ENCODE measurements around the gene POLR3E.

The POLR3E gene

DNA sequence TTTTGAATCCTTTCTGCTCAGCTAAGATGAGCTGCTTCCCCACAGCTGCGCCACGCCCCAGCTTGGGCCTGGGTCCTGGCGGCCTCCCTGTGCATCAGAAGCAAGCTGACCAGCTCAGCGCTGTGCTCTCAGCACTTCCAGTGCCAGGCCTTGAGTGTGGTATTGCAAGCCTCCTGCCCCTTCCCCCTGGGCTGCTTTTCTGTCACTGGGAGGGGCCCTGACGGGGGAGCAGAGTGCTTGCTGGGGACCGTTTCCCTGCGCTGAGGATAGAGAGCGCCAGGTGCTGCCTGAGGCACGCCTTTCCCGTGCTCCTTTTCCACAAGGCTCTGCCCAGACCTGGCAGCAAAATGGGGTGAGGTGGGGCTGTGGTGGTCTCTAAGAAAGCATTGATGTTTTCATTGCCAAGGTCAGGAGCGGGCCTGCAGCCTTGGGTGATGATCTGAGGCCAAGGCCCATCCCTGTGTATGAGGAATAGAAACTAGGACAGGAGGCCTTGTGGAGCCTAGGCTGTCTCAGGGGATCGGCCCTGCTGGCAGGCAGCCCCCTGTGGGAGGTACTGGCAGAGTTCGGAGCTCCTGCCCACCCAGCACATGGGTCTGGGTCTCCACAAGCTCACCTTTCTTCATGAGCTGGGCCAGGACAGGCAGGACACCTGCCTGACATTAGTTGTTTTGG is 29.7 kb downstream of the POLR3E start:
- no peak for DNase-seq (ENCODE audit: low read depth, low spot score)
- TF ChIP-seq, protein P1, sequence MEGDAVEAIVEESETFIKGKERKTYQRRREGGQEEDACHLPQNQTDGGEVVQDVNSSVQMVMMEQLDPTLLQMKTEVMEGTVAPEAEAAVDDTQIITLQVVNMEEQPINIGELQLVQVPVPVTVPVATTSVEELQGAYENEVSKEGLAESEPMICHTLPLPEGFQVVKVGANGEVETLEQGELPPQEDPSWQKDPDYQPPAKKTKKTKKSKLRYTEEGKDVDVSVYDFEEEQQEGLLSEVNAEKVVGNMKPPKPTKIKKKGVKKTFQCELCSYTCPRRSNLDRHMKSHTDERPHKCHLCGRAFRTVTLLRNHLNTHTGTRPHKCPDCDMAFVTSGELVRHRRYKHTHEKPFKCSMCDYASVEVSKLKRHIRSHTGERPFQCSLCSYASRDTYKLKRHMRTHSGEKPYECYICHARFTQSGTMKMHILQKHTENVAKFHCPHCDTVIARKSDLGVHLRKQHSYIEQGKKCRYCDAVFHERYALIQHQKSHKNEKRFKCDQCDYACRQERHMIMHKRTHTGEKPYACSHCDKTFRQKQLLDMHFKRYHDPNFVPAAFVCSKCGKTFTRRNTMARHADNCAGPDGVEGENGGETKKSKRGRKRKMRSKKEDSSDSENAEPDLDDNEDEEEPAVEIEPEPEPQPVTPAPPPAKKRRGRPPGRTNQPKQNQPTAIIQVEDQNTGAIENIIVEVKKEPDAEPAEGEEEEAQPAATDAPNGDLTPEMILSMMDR (IDR thresholded peaks at IDR 0.05; ENCODE audit: insufficient read depth, low read length, missing control alignments): no peak
- ChIA-PET CTCF (interaction anchor here (0.6 to 1.1 kb wide), 3 partner anchors 9 to 187 kb away, joined by 3 to 4 read pairs (median 3); no protein-coding TSS in a partner anchor), POLR2A (interaction anchor here (0.7 kb wide), 1 partner anchor 755 kb away, joined by 3 read pairs; no protein-coding TSS in a partner anchor)
- no peak overlapping the region for H3K4me3 ChIP-seq (ENCODE audit: low read depth, low read length)

GRCh38 chr16:22327446-22327775 is 30.2 kb downstream of the POLR3E start:
- CTCF ChIA-PET: interaction anchor here (1.0 to 1.1 kb wide), 2 partner anchors 9 to 131 kb away, joined by 3 to 4 read pairs; no protein-coding TSS in a partner anchor
- no peak overlapping the region for H3K4me3 ChIP-seq (ENCODE audit: low read depth, low read length)
- POLR2A ChIA-PET: interaction anchor here (0.7 kb wide), 1 partner anchor 756 kb away, joined by 3 read pairs; no protein-coding TSS in a partner anchor
- TF ChIP-seq, protein P1 (IDR thresholded peaks at IDR 0.05; ENCODE audit: insufficient read depth, low read length, missing control alignments): no peak
- no peak for DNase-seq (ENCODE audit: low read depth, low spot score)

GRCh38 chr16:22328081-22328725 is 31.0 kb downstream of the POLR3E start:
- TF ChIP-seq, protein P1 (IDR thresholded peaks at IDR 0.05; ENCODE audit: insufficient read depth, low read length, missing control alignments): no peak
- ChIA-PET CTCF (interaction anchor here (1.0 to 3.3 kb wide), 3 partner anchors 8 to 132 kb away, joined by 3 to 21 read pairs (median 4); no protein-coding TSS in a partner anchor), POLR2A (no interaction called here)
- no peak overlapping the region for H3K4me3 ChIP-seq (ENCODE audit: low read depth, low read length)
- no peak for DNase-seq (ENCODE audit: low read depth, low spot score)

DNA sequence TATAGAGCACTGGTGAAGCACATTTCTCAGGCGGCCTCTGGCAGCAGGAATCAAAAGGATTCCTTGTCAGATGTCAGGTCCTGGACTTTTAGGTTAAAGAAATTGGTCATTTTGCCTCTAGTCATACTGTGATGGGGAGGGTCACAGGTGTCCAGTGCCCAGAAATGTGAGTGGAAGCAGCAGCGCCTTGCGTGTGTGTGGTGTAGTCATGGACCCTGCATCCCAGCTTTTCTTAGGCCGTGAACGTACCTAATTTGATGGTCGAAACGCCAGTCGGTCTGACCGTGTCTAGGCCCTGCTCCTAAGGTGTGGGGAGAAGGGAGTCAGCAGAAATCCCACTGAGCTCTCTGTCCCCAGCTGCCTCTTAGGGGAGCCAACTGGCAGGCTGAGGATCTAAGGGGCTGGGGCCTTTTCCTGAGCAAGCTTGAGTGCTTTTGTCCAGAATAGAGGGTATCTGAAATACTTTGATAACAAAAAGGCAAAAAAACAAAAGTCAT is 32.0 kb downstream of the POLR3E start:
- no peak overlapping the region for H3K4me3 ChIP-seq (ENCODE audit: low read depth, low read length)
- ChIA-PET CTCF (interaction anchor here (0.9 to 3.3 kb wide), 2 partner anchors 9 to 22 kb away, joined by 3 to 21 read pairs; no protein-coding TSS in a partner anchor), POLR2A (no interaction called here)
- TF ChIP-seq, protein P1 (IDR thresholded peaks at IDR 0.05; ENCODE audit: insufficient read depth, low read length, missing control alignments): no peak
- no peak for DNase-seq (ENCODE audit: low read depth, low spot score)

- TF ChIP-seq, protein P1 (IDR thresholded peaks at IDR 0.05; ENCODE audit: insufficient read depth, low read length, missing control alignments): no peak
- no peak overlapping the region for H3K4me3 ChIP-seq (ENCODE audit: low read depth, low read length)
- DNase-seq (ENCODE audit: low read depth, low spot score): no peak
- ChIA-PET POLR2A (no interaction called here), CTCF (interaction anchor here (0.9 to 3.3 kb wide), 2 partner anchors 10 to 21 kb away, joined by 3 to 21 read pairs; no protein-coding TSS in a partner anchor)
These were observed 33.1 kb downstream of the POLR3E start for GRCh38 chr16:22330326-22330725.

- ChIA-PET POLR2A (no interaction called here), CTCF (interaction anchor here (2.2 kb wide), 1 partner anchor 12 kb away, joined by 9 read pairs; no protein-coding TSS in a partner anchor)
- TF ChIP-seq, protein P1 (IDR thresholded peaks at IDR 0.05; ENCODE audit: insufficient read depth, low read length, missing control alignments): no peak
- H3K4me3 ChIP-seq (ENCODE audit: low read depth, low read length): no peak overlapping the region
- no peak for DNase-seq (ENCODE audit: low read depth, low spot score)
These were observed 36.3 kb downstream of the POLR3E start for GRCh38 chr16:22333457-22333994.

Measured in AG04449 (cell line).